ENCODE results near the gene CCDC122.

Gene CCDC122

DNA sequence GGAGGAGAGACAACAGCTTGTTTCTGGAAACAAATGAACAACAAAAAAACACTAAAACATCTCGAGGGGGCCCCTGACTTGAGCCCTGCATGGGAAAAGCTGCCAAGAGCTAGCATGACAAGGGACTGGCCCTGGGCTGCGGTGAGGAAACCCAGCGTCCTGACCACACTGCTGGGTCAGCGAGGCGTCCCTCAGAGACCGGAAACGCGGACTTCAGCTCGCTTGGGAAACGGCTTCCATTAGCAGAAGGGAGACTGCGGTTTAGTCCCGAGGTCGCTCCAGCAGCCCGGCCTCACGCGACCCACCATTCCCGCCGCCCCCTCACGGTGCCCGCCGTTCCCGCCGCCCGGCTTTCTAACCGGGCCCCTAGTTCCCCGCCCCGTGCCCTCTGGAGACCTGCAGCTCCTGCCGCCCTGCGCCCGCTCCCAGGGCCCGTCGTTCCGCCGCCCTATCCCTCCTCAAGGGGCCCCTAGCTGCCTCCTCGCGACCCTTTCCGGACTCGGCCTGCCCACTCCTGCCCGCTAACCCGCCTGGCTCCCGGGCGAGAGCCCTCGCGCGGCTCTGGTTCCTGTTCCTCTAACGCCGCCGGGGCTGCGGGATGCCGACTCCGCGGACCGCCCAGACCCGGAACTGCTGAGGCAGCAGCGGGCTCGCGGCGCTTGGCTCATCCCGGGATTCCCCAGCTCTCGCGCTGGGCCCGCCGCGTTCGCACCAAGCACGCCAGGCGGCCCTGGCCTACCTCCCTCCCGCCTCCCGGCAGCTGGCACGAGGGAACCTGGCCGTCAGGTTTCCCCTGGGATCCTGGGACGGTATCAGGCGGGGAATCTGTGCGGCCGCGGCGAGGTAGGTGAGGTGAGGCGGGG is at the start of gene CCDC122:
CCDC122 (minus strand) TSS at position 849 of the 863 bp plus-strand sequence. CDS start 10,364 bp downstream, outside the sequence.
- DNase-seq (ENCODE audit: low read depth in 2 of 3, low spot score in 1 of 3): peak; percentile 41 to 72 (median 71)

DNA sequence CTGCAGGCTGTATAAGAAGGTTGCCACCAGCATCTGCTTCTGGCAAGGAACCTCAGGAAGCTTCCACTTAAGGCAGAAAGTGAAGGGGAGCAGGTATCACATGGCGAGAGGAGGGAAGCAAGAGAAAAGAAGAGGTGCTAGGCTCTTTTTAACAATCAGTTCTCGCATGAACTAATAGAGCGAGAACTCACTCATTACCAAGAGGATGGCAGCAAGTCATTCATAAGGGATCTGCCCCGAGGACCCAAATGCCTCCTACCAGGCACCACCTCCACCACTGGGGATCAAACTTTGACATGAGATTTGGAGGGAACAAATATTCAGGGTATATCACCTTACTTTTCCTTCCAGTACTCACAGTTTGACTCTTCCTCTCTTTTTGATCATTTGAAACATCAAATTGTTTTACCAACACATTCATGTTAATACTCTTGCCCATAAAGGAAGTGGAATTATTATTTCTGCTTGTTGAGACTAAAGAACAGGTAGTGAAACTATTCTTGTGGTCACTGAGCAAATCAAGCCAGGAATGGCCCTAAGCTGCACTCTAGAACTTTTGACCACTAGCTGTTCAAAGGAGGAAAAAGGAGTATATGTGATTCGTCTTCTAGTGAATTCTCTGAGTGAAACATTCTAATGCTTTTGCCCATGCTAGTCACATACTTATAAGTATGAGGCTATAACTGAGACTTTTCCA is 45.2 kb upstream of the CCDC122 start:
- no peak for DNase-seq (ENCODE audit: low read depth in 2 of 3, low spot score in 1 of 3)

DNA sequence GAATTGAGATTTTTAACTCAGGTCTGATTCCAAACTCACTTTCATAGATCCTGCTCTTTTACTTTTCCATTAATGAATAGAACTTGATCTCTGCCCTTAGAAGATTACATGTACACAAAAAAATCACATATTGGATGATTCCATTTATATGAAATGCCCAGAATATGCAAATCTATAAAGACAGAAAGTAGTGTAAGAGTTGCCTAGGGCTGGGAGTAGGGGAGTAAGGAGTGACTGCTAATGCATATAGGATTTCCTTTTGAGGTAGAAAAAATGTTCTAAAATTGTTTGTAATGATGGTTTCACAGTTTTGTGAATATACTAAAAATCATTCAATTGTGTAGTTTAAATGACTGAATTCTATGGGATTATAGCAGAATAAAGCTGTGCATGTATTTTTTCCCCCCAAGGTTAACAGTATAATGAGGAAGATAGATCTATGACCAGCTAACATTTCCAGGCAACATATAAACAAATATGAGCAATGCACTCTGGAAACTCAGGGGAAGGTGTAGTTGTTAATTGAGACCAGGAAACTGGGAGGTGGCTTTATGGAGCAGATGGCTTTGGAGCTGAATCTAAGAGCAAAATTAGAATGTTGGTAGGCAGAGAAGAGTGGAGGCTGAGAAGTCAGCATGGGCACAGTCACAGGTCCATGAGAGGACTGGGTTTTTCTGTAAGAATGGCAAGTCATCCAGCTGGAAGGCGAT is 41.6 kb upstream of the CCDC122 start:
- DNase-seq (ENCODE audit: low read depth in 2 of 3, low spot score in 1 of 3): no peak

- DNase-seq (ENCODE audit: low read depth in 2 of 3, low spot score in 1 of 3): no peak
Observed at GRCh38 chr13:43918636-43919035, 39.1 kb upstream of the CCDC122 start.

DNA sequence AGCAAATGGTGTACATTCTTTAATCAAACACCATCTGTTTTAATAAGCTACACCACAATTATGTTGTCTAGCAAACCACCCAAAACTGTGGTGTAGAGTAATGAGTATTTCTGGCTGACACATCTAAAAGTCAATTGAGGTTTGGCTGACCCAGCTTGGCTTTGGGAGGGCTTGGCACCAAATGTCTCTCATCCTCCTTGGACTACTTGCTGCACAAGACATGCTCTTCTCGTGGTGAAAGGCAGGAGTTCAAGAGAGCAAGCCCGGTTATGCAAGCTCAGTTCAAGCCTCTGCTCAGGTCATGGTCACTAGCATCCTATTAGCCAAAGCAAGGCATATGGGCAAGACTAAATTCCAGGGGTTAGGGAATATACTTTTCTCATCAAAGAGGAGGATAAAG is 37.3 kb upstream of the CCDC122 start:
- DNase-seq (ENCODE audit: low read depth in 2 of 3, low spot score in 1 of 3): no peak

DNA sequence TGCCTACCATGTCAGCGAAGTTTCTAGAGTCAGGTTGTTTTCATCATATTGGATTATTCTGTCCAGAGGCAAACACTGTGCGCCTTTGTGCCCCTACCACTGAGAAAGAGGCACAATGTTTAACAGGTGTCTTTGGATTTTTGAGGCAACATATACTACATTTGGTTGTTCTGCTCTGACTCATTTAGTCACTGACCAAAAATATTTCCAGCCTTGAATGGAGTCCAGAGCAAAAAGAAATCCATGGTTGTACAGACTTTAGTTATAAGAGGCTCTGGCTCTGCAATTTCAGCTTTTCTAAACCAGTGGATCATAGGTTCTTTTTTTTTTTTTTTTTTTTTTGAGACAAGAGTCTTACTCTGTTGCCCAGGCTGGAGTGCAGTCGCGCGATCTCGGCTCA is 35.9 kb upstream of the CCDC122 start:
- no peak for DNase-seq (ENCODE audit: low read depth in 2 of 3, low spot score in 1 of 3)

DNA sequence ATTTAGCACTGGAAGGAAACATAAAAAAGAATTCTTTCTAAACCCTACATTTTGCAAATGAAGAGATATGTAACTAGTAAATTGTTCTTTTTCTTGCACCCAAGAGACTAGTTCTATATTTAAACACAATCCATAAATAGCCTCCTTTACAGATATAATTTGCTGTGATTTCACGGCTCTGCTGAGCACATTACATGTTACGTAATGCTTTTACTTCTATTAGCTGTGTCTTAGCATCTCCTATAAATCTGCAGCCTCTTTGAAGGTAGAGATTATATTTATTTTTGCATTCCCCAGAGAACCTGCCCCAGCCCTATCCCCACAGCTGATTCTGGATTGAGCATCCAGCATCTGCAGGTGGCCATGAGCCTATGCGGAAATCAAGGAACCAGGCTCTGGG is 32.3 kb upstream of the CCDC122 start:
- DNase-seq (ENCODE audit: low read depth in 2 of 3, low spot score in 1 of 3): no peak

DNA sequence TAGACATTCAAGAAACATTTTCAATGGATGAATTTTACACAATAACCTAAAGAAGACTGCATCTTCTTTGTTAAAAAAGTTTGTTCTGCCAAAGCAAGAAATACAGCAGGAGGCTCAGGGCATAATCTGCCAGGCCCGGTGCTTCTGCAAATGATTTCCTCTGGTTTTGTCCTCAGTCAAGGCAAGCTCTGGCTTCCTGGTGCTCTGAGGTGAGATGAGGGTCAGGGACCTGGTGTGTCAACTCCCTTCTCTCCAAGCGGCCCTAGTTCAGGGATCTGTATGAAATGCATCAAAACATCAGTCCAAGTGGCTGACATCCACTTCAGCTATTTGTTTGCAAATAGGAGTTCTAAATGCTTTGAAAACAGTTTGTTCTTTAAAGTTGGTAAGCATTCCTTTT is 31.7 kb upstream of the CCDC122 start:
- DNase-seq (ENCODE audit: low read depth in 2 of 3, low spot score in 1 of 3): no peak

DNA sequence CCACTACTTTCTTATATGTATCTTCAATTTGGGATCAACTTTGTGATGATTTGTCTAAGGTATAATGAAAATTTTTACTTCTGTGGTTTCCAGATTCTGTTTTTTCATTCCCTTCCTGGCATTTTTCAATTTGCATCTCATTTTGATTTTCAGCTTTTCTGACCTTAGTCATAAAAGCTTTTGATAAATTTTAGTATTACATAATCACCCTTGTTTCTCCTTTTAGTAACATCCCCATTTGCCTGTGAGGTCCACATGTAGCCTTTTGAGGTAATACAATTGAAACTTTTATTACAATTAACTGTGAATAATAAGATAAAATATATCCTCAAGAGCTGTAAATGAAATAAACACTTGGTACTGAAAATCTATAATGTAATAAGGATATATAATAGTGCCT is 31.3 kb upstream of the CCDC122 start:
- DNase-seq (ENCODE audit: low read depth in 2 of 3, low spot score in 1 of 3): no peak

GRCh38 chr13:43908156-43909126 is 28.9 kb upstream of the CCDC122 start:
- peak in 1 of 3 donors; percentile 18 for DNase-seq (ENCODE audit: low read depth in 2 of 3, low spot score in 1 of 3)

DNA sequence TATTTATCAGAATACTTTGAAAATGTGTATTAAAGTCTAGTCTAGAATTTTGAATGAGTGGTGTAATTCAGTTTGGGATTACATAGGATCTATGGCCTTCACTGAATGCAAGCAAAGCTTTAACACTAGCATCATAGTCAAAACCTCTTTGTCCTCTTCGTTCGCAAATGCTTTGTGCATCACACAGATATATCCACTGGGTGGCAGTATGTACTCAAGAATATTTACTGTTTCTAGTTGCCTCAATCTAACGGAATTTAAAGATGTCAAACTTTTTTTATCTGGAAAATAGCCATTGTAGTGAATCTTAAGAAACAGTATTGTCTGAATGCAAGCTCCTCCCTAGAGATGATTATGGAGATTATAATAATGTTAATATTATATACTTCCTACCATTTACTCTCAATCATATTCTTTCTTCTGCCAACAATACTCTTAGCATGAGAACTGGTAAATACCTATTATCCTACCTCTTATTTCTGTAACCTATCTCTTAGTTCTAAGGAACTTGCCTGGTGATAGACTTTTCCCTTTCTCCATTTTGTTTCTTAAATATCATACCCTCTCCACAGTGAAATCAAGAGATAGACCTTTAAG is 26.0 kb upstream of the CCDC122 start:
- peak in 1 of 3 donors; percentile 26 for DNase-seq (ENCODE audit: low read depth in 2 of 3, low spot score in 1 of 3)

- DNase-seq (ENCODE audit: low read depth in 2 of 3, low spot score in 1 of 3): no peak
Observed at GRCh38 chr13:43895940-43896339, 16.4 kb upstream of the CCDC122 start.

GRCh38 chr13:43894438-43894837 is 14.9 kb upstream of the CCDC122 start:
- no peak for DNase-seq (ENCODE audit: low read depth in 2 of 3, low spot score in 1 of 3)

- DNase-seq (ENCODE audit: low read depth in 2 of 3, low spot score in 1 of 3): no peak
Observed at GRCh38 chr13:43884222-43884621, 4.7 kb upstream of the CCDC122 start.

DNA sequence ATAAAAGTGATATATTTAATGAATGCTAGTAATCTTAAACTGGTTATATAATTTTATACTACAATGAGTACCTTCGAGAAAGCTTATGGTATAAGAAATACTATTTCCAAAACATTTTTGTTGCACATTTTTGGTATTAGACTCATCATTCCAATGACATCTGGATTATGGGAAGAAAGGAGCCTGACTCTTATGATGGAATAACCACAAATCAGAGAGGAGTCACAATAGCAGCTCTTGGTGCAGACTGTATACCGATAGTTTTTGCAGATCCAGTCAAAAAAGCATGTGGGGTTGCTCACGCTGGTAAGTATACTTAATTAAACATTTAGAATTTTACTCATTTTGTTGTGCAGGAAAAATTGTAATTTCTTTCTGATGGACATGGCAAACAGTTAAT is 4.1 kb upstream of the CCDC122 start:
- no peak for DNase-seq (ENCODE audit: low read depth in 2 of 3, low spot score in 1 of 3)

GRCh38 chr13:43881580-43881979 is 2.0 kb upstream of the CCDC122 start:
- no peak for DNase-seq (ENCODE audit: low read depth in 2 of 3, low spot score in 1 of 3)

DNA sequence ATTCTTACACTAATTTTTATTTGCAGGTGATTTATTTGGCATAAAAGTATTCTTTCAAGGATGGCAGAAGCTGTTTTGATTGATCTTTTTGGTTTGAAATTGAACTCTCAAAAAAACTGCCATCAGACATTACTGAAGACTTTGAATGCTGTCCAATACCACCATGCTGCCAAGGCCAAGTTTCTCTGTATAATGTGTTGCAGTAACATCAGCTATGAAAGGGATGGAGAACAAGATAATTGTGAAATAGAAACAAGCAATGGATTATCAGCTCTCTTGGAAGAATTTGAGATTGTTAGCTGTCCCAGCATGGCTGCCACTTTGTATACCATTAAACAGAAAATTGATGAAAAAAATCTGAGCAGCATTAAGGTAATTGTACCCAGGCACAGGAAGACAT is 1.4 kb upstream of the CCDC122 start:
- DNase-seq (ENCODE audit: low read depth in 2 of 3, low spot score in 1 of 3): no peak

DNA sequence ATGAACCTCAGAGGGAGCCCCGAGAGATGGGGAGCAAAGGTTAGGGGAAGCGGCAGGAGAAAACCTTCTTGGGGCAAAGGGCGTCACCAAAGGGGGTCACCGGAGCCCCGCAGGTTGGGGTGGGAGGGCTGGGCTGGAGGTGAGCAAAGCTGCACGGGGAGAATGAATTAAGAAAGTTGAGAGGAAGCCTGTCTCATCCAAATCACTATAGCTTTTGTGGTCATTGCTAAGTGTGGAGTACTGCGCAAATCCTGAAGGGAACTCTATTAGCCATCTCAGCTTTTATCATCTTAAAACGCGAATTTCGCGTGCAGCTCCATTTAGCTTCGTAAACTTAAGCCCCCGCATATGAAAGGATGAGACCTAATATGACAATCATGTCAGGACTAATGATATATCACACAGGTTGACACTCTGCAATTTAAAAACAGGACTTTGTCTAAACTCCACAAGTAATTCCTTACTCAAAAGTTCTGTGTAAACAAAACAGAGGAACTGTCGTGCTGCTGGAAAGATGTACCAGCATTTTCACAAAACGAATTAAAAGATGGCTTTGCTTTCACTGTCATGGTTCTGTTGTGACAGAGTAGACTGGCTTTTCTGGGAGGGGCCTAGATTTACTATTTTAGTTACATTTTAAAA is 795 bp upstream of the CCDC122 start:
- no peak for DNase-seq (ENCODE audit: low read depth in 2 of 3, low spot score in 1 of 3)

DNA sequence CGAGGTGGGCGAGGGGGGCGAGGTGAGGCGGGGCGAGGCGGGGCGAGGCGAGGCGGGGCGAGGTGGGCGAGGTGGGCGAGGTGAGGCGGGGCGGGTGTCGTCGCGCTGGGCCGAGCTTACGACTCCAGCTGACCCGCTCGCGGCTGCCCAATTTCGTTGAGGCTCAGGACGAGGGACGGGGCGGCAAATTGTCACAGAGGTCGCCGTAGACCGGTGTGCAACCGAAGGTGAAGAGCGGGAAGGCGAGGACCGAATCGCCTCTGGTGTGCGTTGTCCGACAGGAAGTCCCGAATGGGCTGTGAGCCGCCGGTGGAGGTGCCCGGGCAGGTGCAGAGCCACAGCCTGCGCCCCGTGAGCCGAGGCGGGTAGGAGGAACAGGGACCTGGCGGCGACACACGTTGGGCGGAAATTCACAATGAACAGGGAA is 228 bp upstream of the CCDC122 start, which contains the start of gene LACC1:
LACC1 (plus strand) TSS at position 150 of the 427 bp plus-strand sequence. CDS start 1,082 bp downstream, outside the sequence.
- no peak for DNase-seq (ENCODE audit: low read depth in 2 of 3, low spot score in 1 of 3)

GRCh38 chr13:43877766-43878165 is 1.8 kb downstream of the CCDC122 start:
- no peak for DNase-seq (ENCODE audit: low read depth in 2 of 3, low spot score in 1 of 3)

Data from stimulated activated CD4-positive, alpha-beta T cell treated with anti-CD3 and anti-CD28 coated beads, Interleukin-12 subunit alpha, Interleukin-12 subunit beta, amount 100 ng/mL, for 48 hours (primary cell).